ENCODE results near the gene GJA4. TPM values are rescaled to one million over a fixed set of nuclear protein-coding genes. Genes with fewer than 3 reads are reported as not detected.

GJA4 gene
- total and polyA plus RNA-seq, 2 donors (not counting 1 experiment from before 2014, with no cell fraction given) = not detected

DNA sequence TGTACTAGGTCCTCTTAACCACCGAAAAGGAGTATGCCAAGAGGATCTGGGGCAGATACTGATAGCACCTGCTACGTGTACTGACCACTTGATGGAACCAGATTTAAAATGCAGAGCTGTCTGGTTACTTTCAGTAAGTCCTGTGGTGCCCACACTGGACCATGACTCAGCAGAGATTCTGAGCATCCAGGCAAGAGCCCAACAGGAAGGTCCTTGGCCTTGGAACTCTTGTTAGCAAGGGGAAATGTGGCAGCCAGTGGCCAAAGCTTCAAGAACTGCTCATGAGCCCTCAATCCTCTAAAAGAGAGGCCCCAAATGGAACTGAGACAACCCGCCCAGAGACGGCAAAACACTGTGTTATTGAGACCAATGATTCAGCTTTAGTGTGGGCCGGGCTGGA, 42.2 kb upstream of the GJA4 start:
- Histone ChIP-seq H3K4me3 (ENCODE audit: control extremely low read depth in 1 of 5, extremely low read depth in 1 of 5, insufficient read depth in 1 of 5, low read depth in 2 of 5, low read length in 4 of 5) (no peak overlapping the region), H3K4me1 (ENCODE audit: control insufficient read depth in 2 of 2, insufficient read depth in 2 of 2, low read length in 2 of 2) (no peaks in the 10 kb centered on the region), H3K9me3 (ENCODE audit: control extremely low read depth in 1 of 3, control insufficient read depth in 2 of 3, insufficient read depth in 1 of 3, low read length in 2 of 3) (no peaks in the 10 kb centered on the region), H4K20me1 (ENCODE audit: control insufficient read depth, insufficient read depth, low read length, poor library complexity, severe bottlenecking) (no peaks in the 10 kb centered on the region), H3K9ac (ENCODE audit: low read length) (no peak overlapping the region), H2AFZ (ENCODE audit: insufficient read depth, low read depth, low read length, poor library complexity, severe bottlenecking) (no peak overlapping the region), H3K36me3 (replicated peaks in 1 of 2; ENCODE audit: control extremely low read depth in 1 of 2, control insufficient read depth in 1 of 2, extremely low read depth in 1 of 2, insufficient read depth in 2 of 2, low read length in 1 of 2) (no peaks in the 10 kb centered on the region), H3K4me2 (replicated peaks; ENCODE audit: low read depth, low read length, poor library complexity, severe bottlenecking) (no peak overlapping the region), H3K79me2 (ENCODE audit: control insufficient read depth, insufficient read depth, low read length) (no peaks in the 10 kb centered on the region), H3K27me3 (replicated peaks in 1 of 4; ENCODE audit: control extremely low read depth in 1 of 4, control insufficient read depth in 3 of 4, insufficient read depth in 4 of 4, low read length in 3 of 4) (peaks cover 0 to 4% (median 2%) of the 10 kb centered on the region in 4 experiments), H3K27ac (ENCODE audit: low read length in 2 of 2) (no peak overlapping the region)
- Mint-ChIP-seq H3K27ac (no peak overlapping the region), H3K9me3 (ENCODE audit: insufficient read depth) (no peaks in the 10 kb centered on the region), H3K4me1 (no peaks in the 10 kb centered on the region), H3K27me3 (peaks cover 6% of the 10 kb centered on the region), H3K4me3 (no peak overlapping the region)
- ATAC-seq (ENCODE audit: low read depth) = no peak
- POLR2A ChIA-PET = no interaction called here
- no peak for DNase-seq
- WGBS (ENCODE audit: insufficient coverage) = 90% methylated on average over 5 of the region's 5 CpGs
- CTCF ChIA-PET = interaction anchor here (1.5 to 1.6 kb wide), 2 partner anchors 8 to 1117 kb away, joined by 4 to 5 read pairs; no protein-coding TSS in a partner anchor
- TF ChIP-seq, protein P1, sequence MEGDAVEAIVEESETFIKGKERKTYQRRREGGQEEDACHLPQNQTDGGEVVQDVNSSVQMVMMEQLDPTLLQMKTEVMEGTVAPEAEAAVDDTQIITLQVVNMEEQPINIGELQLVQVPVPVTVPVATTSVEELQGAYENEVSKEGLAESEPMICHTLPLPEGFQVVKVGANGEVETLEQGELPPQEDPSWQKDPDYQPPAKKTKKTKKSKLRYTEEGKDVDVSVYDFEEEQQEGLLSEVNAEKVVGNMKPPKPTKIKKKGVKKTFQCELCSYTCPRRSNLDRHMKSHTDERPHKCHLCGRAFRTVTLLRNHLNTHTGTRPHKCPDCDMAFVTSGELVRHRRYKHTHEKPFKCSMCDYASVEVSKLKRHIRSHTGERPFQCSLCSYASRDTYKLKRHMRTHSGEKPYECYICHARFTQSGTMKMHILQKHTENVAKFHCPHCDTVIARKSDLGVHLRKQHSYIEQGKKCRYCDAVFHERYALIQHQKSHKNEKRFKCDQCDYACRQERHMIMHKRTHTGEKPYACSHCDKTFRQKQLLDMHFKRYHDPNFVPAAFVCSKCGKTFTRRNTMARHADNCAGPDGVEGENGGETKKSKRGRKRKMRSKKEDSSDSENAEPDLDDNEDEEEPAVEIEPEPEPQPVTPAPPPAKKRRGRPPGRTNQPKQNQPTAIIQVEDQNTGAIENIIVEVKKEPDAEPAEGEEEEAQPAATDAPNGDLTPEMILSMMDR (IDR thresholded peaks at IDR 0.05) = no peak
- TF ChIP-seq EZH2 (IDR thresholded peaks at IDR 0.05; ENCODE audit: borderline replicate concordance, insufficient read depth, low read depth, low read length, poor library complexity, severe bottlenecking) = no peak
- intact Hi-C loops (cut with micrococcal nuclease) = no loop called here

DNA sequence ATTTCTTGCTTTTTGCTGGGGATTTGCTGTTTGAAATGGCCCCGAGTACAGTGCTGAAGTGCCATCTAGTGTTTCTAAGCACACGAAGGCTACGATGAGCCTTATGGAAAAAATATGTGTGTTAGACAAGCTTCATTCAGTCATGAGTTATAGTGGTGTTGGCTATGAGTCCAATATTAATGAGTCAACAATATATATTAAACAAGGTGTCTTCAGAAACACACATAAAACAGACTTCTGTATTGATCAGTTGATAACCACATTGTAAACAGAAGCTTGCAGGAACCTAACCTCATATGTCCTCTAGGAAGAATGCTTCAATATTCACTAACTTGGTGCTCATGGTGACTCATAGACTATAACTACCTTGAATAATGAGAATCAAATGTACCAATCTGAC, 39.6 kb upstream of the GJA4 start:
- CTCF ChIA-PET = interaction anchor here (1.5 kb wide), 1 partner anchor 9 kb away, joined by 5 read pairs; no protein-coding TSS in a partner anchor
- Histone ChIP-seq H3K4me2 (replicated peaks; ENCODE audit: low read depth, low read length, poor library complexity, severe bottlenecking) (no peak overlapping the region), H3K27me3 (replicated peaks in 1 of 4; ENCODE audit: control extremely low read depth in 1 of 4, control insufficient read depth in 3 of 4, insufficient read depth in 4 of 4, low read length in 3 of 4) (peaks cover 0 to 3% (median 0%) of the 10 kb centered on the region in 4 experiments), H2AFZ (ENCODE audit: insufficient read depth, low read depth, low read length, poor library complexity, severe bottlenecking) (no peak overlapping the region), H3K4me1 (ENCODE audit: control insufficient read depth in 2 of 2, insufficient read depth in 2 of 2, low read length in 2 of 2) (no peaks in the 10 kb centered on the region), H3K4me3 (ENCODE audit: control extremely low read depth in 1 of 5, extremely low read depth in 1 of 5, insufficient read depth in 1 of 5, low read depth in 2 of 5, low read length in 4 of 5) (no peak overlapping the region), H3K36me3 (replicated peaks in 1 of 2; ENCODE audit: control extremely low read depth in 1 of 2, control insufficient read depth in 1 of 2, extremely low read depth in 1 of 2, insufficient read depth in 2 of 2, low read length in 1 of 2) (no peaks in the 10 kb centered on the region), H3K9me3 (ENCODE audit: control extremely low read depth in 1 of 3, control insufficient read depth in 2 of 3, insufficient read depth in 1 of 3, low read length in 2 of 3) (no peaks in the 10 kb centered on the region), H3K27ac (ENCODE audit: low read length in 2 of 2) (no peak overlapping the region), H3K9ac (ENCODE audit: low read length) (no peak overlapping the region), H4K20me1 (ENCODE audit: control insufficient read depth, insufficient read depth, low read length, poor library complexity, severe bottlenecking) (no peaks in the 10 kb centered on the region), H3K79me2 (ENCODE audit: control insufficient read depth, insufficient read depth, low read length) (no peaks in the 10 kb centered on the region)
- WGBS (ENCODE audit: insufficient coverage) = 95% methylated on average over 2 of the region's 3 CpGs
- peaks cover 15% of the 10 kb centered on the region for H3K27me3 Mint-ChIP-seq
- H3K27ac Mint-ChIP-seq = no peak overlapping the region
- no peak for TF ChIP-seq EZH2 (IDR thresholded peaks at IDR 0.05; ENCODE audit: borderline replicate concordance, insufficient read depth, low read depth, low read length, poor library complexity, severe bottlenecking)
- TF ChIP-seq, protein P1 (IDR thresholded peaks at IDR 0.05) = no peak
- ATAC-seq (ENCODE audit: low read depth) = no peak
- H3K4me1 Mint-ChIP-seq = no peaks in the 10 kb centered on the region
- intact Hi-C loops (cut with micrococcal nuclease) = no loop called here
- POLR2A ChIA-PET = no interaction called here
- no peaks in the 10 kb centered on the region for H3K9me3 Mint-ChIP-seq (ENCODE audit: insufficient read depth)
- H3K4me3 Mint-ChIP-seq = no peak overlapping the region
- DNase-seq = no peak

Measured in B cell (primary cell).